ENCODE data around the gene ZNF385C. TPM values are rescaled to one million over a fixed set of nuclear protein-coding genes. Genes with fewer than 3 reads are reported as not detected.

ZNF385C gene
- total RNA-seq, 3 donors from 2014 or later = 0.48 to 1.0 (median 0.66) TPM

- Histone ChIP-seq H3K9me3 (no peaks in the 10 kb centered on the region), H3K4me1 (no peaks in the 10 kb centered on the region), H3K4me3 (no peak overlapping the region), H3K27ac (no peak overlapping the region), H3K36me3 (peaks cover 19% of the 10 kb centered on the region), H3K27me3 (no peaks in the 10 kb centered on the region)
- intact Hi-C loops (cut with DNase I; ENCODE audit: low total_unique reads) = no loop called here
- TF ChIP-seq POLR2AphosphoS5 (IDR thresholded peaks at IDR 0.05) (no peak), POLR2A (IDR thresholded peaks at IDR 0.05) (no peak), CTCF (IDR thresholded peaks at IDR 0.05) (no peak)
- DNase-seq (ENCODE audit: low spot score in 2 of 2) = no peak
Observed at GRCh38 chr17:41988418-41988817, 109.9 kb downstream of the ZNF385C start.

- no peaks in the 10 kb centered on the region for H3K9me3 ChIP-seq
Observed at GRCh38 chr17:41987642-41988041, 110.6 kb downstream of the ZNF385C start.

GRCh38 chr17:41986634-41987033, 111.6 kb downstream of the ZNF385C start:
- no peaks in the 10 kb centered on the region for H3K4me1 ChIP-seq
- intact Hi-C loops (cut with DNase I; ENCODE audit: low total_unique reads) = no loop called here
- no peak for TF ChIP-seq CTCF (IDR thresholded peaks at IDR 0.05)
- TF ChIP-seq POLR2A (IDR thresholded peaks at IDR 0.05) = no peak
- no peak for TF ChIP-seq POLR2AphosphoS5 (IDR thresholded peaks at IDR 0.05)
- H3K27ac ChIP-seq = no peak overlapping the region
- H3K27me3 ChIP-seq = no peaks in the 10 kb centered on the region
- no peaks in the 10 kb centered on the region for H3K9me3 ChIP-seq
- peaks cover 19% of the 10 kb centered on the region for H3K36me3 ChIP-seq
- DNase-seq (ENCODE audit: low spot score in 2 of 2) = no peak
- no peak overlapping the region for H3K4me3 ChIP-seq

More at GRCh38 chr17:41987642-41988041, 110.6 kb downstream of the ZNF385C start:
- intact Hi-C loops (cut with DNase I; ENCODE audit: low total_unique reads) = no loop called here
- no peak for DNase-seq (ENCODE audit: low spot score in 2 of 2)
- Histone ChIP-seq H3K27me3 (no peaks in the 10 kb centered on the region), H3K27ac (no peak overlapping the region), H3K4me3 (no peak overlapping the region), H3K4me1 (no peaks in the 10 kb centered on the region), H3K36me3 (peaks cover 19% of the 10 kb centered on the region)
- TF ChIP-seq POLR2A (IDR thresholded peaks at IDR 0.05) = no peak
- TF ChIP-seq CTCF (IDR thresholded peaks at IDR 0.05) = no peak
- no peak for TF ChIP-seq POLR2AphosphoS5 (IDR thresholded peaks at IDR 0.05)

- intact Hi-C loops (cut with DNase I; ENCODE audit: low total_unique reads) = no loop called here
- H3K9me3 ChIP-seq = no peaks in the 10 kb centered on the region
- no peak for TF ChIP-seq POLR2A (IDR thresholded peaks at IDR 0.05)
- no peak for TF ChIP-seq POLR2AphosphoS5 (IDR thresholded peaks at IDR 0.05)
- TF ChIP-seq CTCF (IDR thresholded peaks at IDR 0.05) = no peak
- H3K36me3 ChIP-seq = peaks cover 19% of the 10 kb centered on the region
- H3K4me1 ChIP-seq = no peaks in the 10 kb centered on the region
- DNase-seq (ENCODE audit: low spot score in 2 of 2) = no peak
- no peaks in the 10 kb centered on the region for H3K27me3 ChIP-seq
- no peak overlapping the region for H3K27ac ChIP-seq
- no peak overlapping the region for H3K4me3 ChIP-seq
Observed at GRCh38 chr17:41985919-41986318, 112.4 kb downstream of the ZNF385C start.

- no peak overlapping the region for H3K27ac ChIP-seq
- no peak for TF ChIP-seq POLR2A (IDR thresholded peaks at IDR 0.05)
- no peak for TF ChIP-seq POLR2AphosphoS5 (IDR thresholded peaks at IDR 0.05)
- no peak for TF ChIP-seq CTCF (IDR thresholded peaks at IDR 0.05)
- H3K27me3 ChIP-seq = no peaks in the 10 kb centered on the region
- H3K36me3 ChIP-seq = peaks cover 15% of the 10 kb centered on the region
- H3K4me3 ChIP-seq = no peak overlapping the region
- H3K9me3 ChIP-seq = no peaks in the 10 kb centered on the region
- no peak for DNase-seq (ENCODE audit: low spot score in 2 of 2)
- intact Hi-C loops (cut with DNase I; ENCODE audit: low total_unique reads) = no loop called here
- H3K4me1 ChIP-seq = no peaks in the 10 kb centered on the region
Observed at GRCh38 chr17:41984454-41984853, 113.8 kb downstream of the ZNF385C start.

Measured in breast epithelium (tissue), 4 donors.